GM12892 (cell line): ENCODE data around the gene ABI3BP.

ENCODE experiments used
- POLR2A ChIP-seq: IDR thresholded peaks from 2 replicates; pipeline ENCODE4 v1.6.1; 2011; ENCODE audit warnings: low read depth, low read length, control low read depth
- POLR2AphosphoS5 ChIP-seq: IDR thresholded peaks from 2 replicates; pipeline ENCODE4 v1.6.1; 2011; ENCODE audit warnings: low read depth, low read length, control low read depth
- TAF1 ChIP-seq: IDR thresholded peaks from 2 replicates; pipeline ENCODE4 v1.6.1; 2011; ENCODE audit warnings: low read depth, mild to moderate bottlenecking, control low read depth, low read length, borderline replicate concordance

DNA sequence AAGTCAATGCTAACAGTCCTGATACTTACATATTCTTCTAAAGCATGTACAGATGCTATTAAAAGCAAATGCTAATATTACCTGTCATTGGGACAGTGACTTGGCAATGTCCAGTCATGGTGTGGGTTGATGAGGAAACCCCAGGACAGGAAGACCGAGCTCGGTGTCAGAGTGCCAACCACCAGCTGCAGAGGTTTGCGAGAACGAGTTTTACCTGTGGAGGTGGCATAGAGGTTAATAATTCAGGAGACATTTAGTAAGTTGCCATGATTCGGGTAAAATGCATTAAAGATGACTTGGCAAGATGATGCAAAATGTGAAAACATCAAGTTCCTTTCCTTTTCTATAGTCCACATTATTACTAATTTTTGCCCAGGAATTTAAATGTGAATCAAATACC is 94.5 kb downstream of the ABI3BP start:
- TF ChIP-seq POLR2AphosphoS5 (no peak), POLR2A (no peak), TAF1 (no peak)
